ENCODE measurements around the gene FAM107B. TPM values are rescaled to one million over a fixed set of nuclear protein-coding genes. Genes with fewer than 3 reads are reported as not detected.

The FAM107B gene
- total and polyA plus RNA-seq, 2 experiments from 2014 or later = 11.0 to 17.6 TPM

DNA sequence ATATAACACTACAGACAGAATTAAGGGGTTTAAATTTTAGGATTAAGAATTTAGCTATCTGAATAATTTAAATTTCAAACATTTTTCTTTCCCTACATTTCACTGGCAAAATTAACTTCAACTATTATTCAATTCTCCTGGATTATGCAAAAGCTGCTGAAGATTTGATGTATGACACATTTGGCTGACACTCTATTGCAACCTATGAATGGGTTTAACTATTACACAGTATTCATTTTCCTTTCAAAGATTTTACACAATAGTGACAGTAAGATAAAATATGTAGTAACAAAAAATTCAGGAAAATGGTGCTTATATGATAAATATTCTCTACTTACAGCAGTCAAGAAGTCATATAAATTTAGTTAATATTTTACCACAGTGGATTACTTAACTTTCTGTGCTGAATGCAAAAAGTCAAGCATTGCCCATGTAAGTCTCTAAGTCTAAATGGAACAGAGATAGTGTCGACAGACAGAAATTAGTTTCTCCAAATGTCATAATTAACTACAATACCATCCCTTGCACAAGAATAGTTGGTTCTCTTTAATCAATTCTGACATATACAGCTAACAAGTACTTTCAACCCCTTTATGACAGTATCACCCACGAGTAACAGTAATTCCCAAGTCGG, 249.9 kb downstream of the FAM107B start:
- Histone ChIP-seq H3K9me2 (ENCODE audit: insufficient read depth) (no peaks in the 10 kb centered on the region), H4K20me1 (replicated peaks; ENCODE audit: insufficient read depth) (0 out of 2 replicates have a peak, but pooled peaks cover 8% of the 10 kb centered on the region), H3K27ac (ENCODE audit: low read depth) (no peak overlapping the region), H3K36me3 (ENCODE audit: insufficient read depth) (no peaks in the 10 kb centered on the region), H3F3A (replicated peaks; ENCODE audit: low read depth) (no peaks in the 10 kb centered on the region), H2AFZ (no peak overlapping the region), H3K4me3 (no peak overlapping the region), H3K79me2 (replicated peaks; ENCODE audit: insufficient read depth) (no peaks in the 10 kb centered on the region), H3K4me1 (ENCODE audit: insufficient read depth) (peaks cover 7% of the 10 kb centered on the region; the same call in 1 of the 2 replicates), H3K4me2 (no peak overlapping the region), H3K27me3 (ENCODE audit: insufficient read depth) (no peaks in the 10 kb centered on the region)
- DNase-seq (ENCODE audit: low spot score) = no peak
- no peak for ATAC-seq
- H3K27me3 Mint-ChIP-seq (ENCODE audit: insufficient read depth, low read depth, poor library complexity) = no peaks in the 10 kb centered on the region
- H3K36me3 Mint-ChIP-seq (ENCODE audit: low read depth) = peaks cover 3% of the 10 kb centered on the region; the same call in 2 of the 3 replicates
- no peak overlapping the region for H3K27ac Mint-ChIP-seq
- no peak overlapping the region for H3K4me3 Mint-ChIP-seq
- peaks cover 5% of the 10 kb centered on the region for H3K4me1 Mint-ChIP-seq
- no peaks in the 10 kb centered on the region for H3K9me3 Mint-ChIP-seq
- TF ChIP-seq, protein P1, sequence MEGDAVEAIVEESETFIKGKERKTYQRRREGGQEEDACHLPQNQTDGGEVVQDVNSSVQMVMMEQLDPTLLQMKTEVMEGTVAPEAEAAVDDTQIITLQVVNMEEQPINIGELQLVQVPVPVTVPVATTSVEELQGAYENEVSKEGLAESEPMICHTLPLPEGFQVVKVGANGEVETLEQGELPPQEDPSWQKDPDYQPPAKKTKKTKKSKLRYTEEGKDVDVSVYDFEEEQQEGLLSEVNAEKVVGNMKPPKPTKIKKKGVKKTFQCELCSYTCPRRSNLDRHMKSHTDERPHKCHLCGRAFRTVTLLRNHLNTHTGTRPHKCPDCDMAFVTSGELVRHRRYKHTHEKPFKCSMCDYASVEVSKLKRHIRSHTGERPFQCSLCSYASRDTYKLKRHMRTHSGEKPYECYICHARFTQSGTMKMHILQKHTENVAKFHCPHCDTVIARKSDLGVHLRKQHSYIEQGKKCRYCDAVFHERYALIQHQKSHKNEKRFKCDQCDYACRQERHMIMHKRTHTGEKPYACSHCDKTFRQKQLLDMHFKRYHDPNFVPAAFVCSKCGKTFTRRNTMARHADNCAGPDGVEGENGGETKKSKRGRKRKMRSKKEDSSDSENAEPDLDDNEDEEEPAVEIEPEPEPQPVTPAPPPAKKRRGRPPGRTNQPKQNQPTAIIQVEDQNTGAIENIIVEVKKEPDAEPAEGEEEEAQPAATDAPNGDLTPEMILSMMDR (conservative IDR thresholded peaks at IDR 0.05; ENCODE audit: low read depth in 2 of 2) = no peak
- TF ChIP-seq ZNF114 (CRISPR knock-in tag; IDR thresholded peaks at IDR 0.05) (no peak), STAT1 (IDR thresholded peaks at IDR 0.05; ENCODE audit: unreplicated experiment) (no peak), ZNF331 (CRISPR knock-in tag; IDR thresholded peaks at IDR 0.05; ENCODE audit: low read depth) (no peak), JUNB (IDR thresholded peaks at IDR 0.05; ENCODE audit: unreplicated experiment) (no peak), EZH2phosphoT487 (IDR thresholded peaks at IDR 0.05; ENCODE audit: unreplicated experiment) (no peak), POLR2AphosphoS5 (IDR thresholded peaks at IDR 0.05; ENCODE audit: low read depth) (no peak), EZH2 (IDR thresholded peaks at IDR 0.05; ENCODE audit: low read depth, unreplicated experiment) (no peak), CREB1 (CRISPR knock-in tag; IDR thresholded peaks at IDR 0.05; ENCODE audit: low read depth) (no peak), NANOG (IDR thresholded peaks at IDR 0.05; ENCODE audit: borderline replicate concordance) (no peak)
- TF ChIP-seq, protein P2, sequence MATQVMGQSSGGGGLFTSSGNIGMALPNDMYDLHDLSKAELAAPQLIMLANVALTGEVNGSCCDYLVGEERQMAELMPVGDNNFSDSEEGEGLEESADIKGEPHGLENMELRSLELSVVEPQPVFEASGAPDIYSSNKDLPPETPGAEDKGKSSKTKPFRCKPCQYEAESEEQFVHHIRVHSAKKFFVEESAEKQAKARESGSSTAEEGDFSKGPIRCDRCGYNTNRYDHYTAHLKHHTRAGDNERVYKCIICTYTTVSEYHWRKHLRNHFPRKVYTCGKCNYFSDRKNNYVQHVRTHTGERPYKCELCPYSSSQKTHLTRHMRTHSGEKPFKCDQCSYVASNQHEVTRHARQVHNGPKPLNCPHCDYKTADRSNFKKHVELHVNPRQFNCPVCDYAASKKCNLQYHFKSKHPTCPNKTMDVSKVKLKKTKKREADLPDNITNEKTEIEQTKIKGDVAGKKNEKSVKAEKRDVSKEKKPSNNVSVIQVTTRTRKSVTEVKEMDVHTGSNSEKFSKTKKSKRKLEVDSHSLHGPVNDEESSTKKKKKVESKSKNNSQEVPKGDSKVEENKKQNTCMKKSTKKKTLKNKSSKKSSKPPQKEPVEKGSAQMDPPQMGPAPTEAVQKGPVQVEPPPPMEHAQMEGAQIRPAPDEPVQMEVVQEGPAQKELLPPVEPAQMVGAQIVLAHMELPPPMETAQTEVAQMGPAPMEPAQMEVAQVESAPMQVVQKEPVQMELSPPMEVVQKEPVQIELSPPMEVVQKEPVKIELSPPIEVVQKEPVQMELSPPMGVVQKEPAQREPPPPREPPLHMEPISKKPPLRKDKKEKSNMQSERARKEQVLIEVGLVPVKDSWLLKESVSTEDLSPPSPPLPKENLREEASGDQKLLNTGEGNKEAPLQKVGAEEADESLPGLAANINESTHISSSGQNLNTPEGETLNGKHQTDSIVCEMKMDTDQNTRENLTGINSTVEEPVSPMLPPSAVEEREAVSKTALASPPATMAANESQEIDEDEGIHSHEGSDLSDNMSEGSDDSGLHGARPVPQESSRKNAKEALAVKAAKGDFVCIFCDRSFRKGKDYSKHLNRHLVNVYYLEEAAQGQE (IDR thresholded peaks at IDR 0.05; ENCODE audit: unreplicated experiment) = no peak
- TF ChIP-seq, protein P3, sequence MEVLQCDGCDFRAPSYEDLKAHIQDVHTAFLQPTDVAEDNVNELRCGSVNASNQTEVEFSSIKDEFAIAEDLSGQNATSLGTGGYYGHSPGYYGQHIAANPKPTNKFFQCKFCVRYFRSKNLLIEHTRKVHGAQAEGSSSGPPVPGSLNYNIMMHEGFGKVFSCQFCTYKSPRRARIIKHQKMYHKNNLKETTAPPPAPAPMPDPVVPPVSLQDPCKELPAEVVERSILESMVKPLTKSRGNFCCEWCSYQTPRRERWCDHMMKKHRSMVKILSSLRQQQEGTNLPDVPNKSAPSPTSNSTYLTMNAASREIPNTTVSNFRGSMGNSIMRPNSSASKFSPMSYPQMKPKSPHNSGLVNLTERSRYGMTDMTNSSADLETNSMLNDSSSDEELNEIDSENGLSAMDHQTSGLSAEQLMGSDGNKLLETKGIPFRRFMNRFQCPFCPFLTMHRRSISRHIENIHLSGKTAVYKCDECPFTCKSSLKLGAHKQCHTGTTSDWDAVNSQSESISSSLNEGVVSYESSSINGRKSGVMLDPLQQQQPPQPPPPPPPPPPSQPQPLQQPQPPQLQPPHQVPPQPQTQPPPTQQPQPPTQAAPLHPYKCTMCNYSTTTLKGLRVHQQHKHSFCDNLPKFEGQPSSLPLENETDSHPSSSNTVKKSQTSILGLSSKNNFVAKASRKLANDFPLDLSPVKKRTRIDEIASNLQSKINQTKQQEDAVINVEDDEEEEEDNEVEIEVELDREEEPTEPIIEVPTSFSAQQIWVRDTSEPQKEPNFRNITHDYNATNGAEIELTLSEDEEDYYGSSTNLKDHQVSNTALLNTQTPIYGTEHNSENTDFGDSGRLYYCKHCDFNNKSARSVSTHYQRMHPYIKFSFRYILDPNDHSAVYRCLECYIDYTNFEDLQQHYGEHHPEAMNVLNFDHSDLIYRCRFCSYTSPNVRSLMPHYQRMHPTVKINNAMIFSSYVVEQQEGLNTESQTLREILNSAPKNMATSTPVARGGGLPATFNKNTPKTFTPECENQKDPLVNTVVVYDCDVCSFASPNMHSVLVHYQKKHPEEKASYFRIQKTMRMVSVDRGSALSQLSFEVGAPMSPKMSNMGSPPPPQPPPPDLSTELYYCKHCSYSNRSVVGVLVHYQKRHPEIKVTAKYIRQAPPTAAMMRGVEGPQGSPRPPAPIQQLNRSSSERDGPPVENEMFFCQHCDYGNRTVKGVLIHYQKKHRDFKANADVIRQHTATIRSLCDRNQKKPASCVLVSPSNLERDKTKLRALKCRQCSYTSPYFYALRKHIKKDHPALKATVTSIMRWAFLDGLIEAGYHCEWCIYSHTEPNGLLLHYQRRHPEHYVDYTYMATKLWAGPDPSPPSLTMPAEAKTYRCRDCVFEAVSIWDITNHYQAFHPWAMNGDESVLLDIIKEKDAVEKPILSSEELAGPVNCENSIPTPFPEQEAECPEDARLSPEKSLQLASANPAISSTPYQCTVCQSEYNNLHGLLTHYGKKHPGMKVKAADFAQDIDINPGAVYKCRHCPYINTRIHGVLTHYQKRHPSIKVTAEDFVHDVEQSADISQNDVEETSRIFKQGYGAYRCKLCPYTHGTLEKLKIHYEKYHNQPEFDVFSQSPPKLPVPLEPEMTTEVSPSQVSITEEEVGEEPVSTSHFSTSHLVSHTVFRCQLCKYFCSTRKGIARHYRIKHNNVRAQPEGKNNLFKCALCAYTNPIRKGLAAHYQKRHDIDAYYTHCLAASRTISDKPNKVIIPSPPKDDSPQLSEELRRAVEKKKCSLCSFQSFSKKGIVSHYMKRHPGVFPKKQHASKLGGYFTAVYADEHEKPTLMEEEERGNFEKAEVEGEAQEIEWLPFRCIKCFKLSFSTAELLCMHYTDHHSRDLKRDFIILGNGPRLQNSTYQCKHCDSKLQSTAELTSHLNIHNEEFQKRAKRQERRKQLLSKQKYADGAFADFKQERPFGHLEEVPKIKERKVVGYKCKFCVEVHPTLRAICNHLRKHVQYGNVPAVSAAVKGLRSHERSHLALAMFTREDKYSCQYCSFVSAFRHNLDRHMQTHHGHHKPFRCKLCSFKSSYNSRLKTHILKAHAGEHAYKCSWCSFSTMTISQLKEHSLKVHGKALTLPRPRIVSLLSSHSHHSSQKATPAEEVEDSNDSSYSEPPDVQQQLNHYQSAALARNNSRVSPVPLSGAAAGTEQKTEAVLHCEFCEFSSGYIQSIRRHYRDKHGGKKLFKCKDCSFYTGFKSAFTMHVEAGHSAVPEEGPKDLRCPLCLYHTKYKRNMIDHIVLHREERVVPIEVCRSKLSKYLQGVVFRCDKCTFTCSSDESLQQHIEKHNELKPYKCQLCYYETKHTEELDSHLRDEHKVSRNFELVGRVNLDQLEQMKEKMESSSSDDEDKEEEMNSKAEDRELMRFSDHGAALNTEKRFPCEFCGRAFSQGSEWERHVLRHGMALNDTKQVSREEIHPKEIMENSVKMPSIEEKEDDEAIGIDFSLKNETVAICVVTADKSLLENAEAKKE (CRISPR knock-in tag; IDR thresholded peaks at IDR 0.05) = no peak
- TF ChIP-seq, protein P4, sequence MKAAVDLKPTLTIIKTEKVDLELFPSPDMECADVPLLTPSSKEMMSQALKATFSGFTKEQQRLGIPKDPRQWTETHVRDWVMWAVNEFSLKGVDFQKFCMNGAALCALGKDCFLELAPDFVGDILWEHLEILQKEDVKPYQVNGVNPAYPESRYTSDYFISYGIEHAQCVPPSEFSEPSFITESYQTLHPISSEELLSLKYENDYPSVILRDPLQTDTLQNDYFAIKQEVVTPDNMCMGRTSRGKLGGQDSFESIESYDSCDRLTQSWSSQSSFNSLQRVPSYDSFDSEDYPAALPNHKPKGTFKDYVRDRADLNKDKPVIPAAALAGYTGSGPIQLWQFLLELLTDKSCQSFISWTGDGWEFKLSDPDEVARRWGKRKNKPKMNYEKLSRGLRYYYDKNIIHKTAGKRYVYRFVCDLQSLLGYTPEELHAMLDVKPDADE (IDR thresholded peaks at IDR 0.05) = no peak

All from GM23338 (cell line).